ENCODE results near the gene DLG1. TPM values are rescaled to one million over a fixed set of nuclear protein-coding genes. Genes with fewer than 3 reads are reported as not detected.
A peak's percentile ranks its signal among the peaks of the same experiment; 100 is the strongest.

DLG1 gene
- total RNA-seq, 1 experiment from 2014 or later = 121 TPM

- Mint-ChIP-seq H3K27me3 (ENCODE audit: insufficient read depth, unreplicated experiment) (no peaks in the 10 kb centered on the region), H3K4me1 (ENCODE audit: insufficient read depth, unreplicated experiment) (peaks cover 10% of the 10 kb centered on the region), H3K27ac (ENCODE audit: low read depth, unreplicated experiment) (no peak overlapping the region), H3K4me3 (ENCODE audit: unreplicated experiment) (no peak overlapping the region), H3K9me3 (ENCODE audit: unreplicated experiment) (no peaks in the 10 kb centered on the region), H3K36me3 (ENCODE audit: insufficient read depth, unreplicated experiment) (no peaks in the 10 kb centered on the region)
- POLR2A ChIA-PET = no interaction called here
- CTCF ChIA-PET = interaction anchor here (0.6 to 0.8 kb wide), 3 partner anchors 8 to 29 kb away, joined by 3 to 4 read pairs (median 3); no protein-coding TSS in a partner anchor
- intact Hi-C loops (cut with micrococcal nuclease) = loop anchor here (10.0 kb wide), 1 partner anchor 508 kb away; no protein-coding TSS in a partner anchor
- DNase-seq (ENCODE audit: unreplicated experiment) = no peak
- TF ChIP-seq, protein P1, sequence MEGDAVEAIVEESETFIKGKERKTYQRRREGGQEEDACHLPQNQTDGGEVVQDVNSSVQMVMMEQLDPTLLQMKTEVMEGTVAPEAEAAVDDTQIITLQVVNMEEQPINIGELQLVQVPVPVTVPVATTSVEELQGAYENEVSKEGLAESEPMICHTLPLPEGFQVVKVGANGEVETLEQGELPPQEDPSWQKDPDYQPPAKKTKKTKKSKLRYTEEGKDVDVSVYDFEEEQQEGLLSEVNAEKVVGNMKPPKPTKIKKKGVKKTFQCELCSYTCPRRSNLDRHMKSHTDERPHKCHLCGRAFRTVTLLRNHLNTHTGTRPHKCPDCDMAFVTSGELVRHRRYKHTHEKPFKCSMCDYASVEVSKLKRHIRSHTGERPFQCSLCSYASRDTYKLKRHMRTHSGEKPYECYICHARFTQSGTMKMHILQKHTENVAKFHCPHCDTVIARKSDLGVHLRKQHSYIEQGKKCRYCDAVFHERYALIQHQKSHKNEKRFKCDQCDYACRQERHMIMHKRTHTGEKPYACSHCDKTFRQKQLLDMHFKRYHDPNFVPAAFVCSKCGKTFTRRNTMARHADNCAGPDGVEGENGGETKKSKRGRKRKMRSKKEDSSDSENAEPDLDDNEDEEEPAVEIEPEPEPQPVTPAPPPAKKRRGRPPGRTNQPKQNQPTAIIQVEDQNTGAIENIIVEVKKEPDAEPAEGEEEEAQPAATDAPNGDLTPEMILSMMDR (IDR thresholded peaks at IDR 0.05; ENCODE audit: unreplicated experiment) = no peak
- BruUV-seq (replicated peaks) = no TSS peak
Observed at GRCh38 chr3:197006446-197006845, 292.0 kb downstream of the DLG1 start.

DNA sequence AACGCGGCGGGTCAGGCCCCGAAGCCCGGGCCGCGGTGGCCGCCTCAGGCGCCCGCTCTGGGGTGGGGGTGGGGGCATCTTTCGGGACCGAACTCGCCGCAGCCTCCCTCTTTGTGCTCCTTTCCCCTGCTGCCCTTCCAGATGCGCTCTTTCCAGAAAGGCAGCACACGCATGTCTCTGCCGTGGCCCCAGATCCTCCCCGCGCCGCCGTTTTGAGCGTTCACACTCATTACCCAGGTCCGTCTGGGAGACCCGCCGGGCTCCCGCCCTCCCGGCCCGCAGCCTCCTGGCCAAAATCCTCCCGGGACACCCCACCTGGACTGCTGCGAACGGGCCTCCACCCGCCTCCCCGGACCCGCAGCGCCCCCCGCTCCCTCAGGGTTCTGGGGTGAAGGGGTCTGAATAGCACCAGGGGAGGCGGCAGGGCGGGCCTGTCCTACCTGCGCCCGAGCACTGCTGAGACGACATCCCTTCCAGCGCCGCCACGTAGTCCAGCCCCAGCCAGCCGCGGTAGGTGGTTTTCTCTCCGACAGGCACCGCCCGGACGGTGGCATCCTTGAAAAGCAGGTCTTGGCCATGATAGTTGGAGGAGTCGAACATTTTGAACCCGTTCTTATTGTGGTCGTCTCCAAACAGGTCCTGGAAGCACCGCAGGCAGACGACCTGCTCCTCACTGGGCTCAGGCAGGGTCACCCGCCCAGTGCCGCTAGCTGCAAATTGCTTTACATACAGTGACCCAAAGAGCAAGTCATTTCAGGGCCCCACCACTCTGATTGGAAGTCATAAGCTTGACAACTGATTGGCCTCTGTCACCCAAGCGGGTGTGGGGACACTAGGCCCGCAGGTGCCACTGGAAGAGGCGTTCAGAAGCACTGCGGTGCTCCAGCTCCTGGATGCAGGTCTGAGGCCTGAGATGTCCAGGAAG is 294.7 kb downstream of the DLG1 start:
- intact Hi-C loops (cut with micrococcal nuclease) = loop anchor here (10.0 kb wide), 1 partner anchor 511 kb away; no protein-coding TSS in a partner anchor
- H3K4me3 Mint-ChIP-seq (ENCODE audit: unreplicated experiment) = peak overlapping the region; percentile 71
- H3K9me3 Mint-ChIP-seq (ENCODE audit: unreplicated experiment) = no peaks in the 10 kb centered on the region
- H3K36me3 Mint-ChIP-seq (ENCODE audit: insufficient read depth, unreplicated experiment) = no peaks in the 10 kb centered on the region
- TF ChIP-seq, protein P1 (IDR thresholded peaks at IDR 0.05; ENCODE audit: unreplicated experiment) = no peak
- no peak overlapping the region for H3K27ac Mint-ChIP-seq (ENCODE audit: low read depth, unreplicated experiment)
- CTCF ChIA-PET = interaction anchor here (0.6 to 3.1 kb wide), 16 partner anchors 8 to 560 kb away, joined by 3 to 21 read pairs (median 3); partner anchors contain the start of gene MELTF
- BruUV-seq (replicated peaks) = TSS peak; percentile 44
- POLR2A ChIA-PET = interaction anchor here (0.5 to 1.7 kb wide), 7 partner anchors 13 to 868 kb away, joined by 3 to 6 read pairs (median 3); partner anchors contain the start of gene NCBP2
- DNase-seq (ENCODE audit: unreplicated experiment) = peak; percentile 29
- peaks cover 10% of the 10 kb centered on the region for H3K4me1 Mint-ChIP-seq (ENCODE audit: insufficient read depth, unreplicated experiment)
- no peaks in the 10 kb centered on the region for H3K27me3 Mint-ChIP-seq (ENCODE audit: insufficient read depth, unreplicated experiment)

GRCh38 chr3:197002701-197003454 is 295.5 kb downstream of the DLG1 start:
- ChIA-PET CTCF (interaction anchor here (0.6 to 3.1 kb wide), 19 partner anchors 9 to 561 kb away, joined by 3 to 21 read pairs (median 3); partner anchors contain the start of gene MELTF), POLR2A (interaction anchor here (0.6 to 1.7 kb wide), 6 partner anchors 12 to 179 kb away, joined by 3 to 6 read pairs (median 3); partner anchors contain the start of gene NCBP2)
- Mint-ChIP-seq H3K36me3 (ENCODE audit: insufficient read depth, unreplicated experiment) (no peaks in the 10 kb centered on the region), H3K4me3 (ENCODE audit: unreplicated experiment) (peak overlapping the region; percentile 71), H3K4me1 (ENCODE audit: insufficient read depth, unreplicated experiment) (peaks cover 10% of the 10 kb centered on the region), H3K27ac (ENCODE audit: low read depth, unreplicated experiment) (no peak overlapping the region), H3K9me3 (ENCODE audit: unreplicated experiment) (no peaks in the 10 kb centered on the region), H3K27me3 (ENCODE audit: insufficient read depth, unreplicated experiment) (no peaks in the 10 kb centered on the region)
- intact Hi-C loops (cut with micrococcal nuclease) = loop anchor here (1.0 to 10.0 kb wide), 3 partner anchors 26 to 512 kb away; partner anchors contain the start of gene MELTF
- no TSS peak for BruUV-seq (replicated peaks)
- DNase-seq (ENCODE audit: unreplicated experiment) = peak; percentile 78
- TF ChIP-seq, protein P1 (IDR thresholded peaks at IDR 0.05; ENCODE audit: unreplicated experiment) = peak; percentile 59
